ENCODE results near the gene MMP13.
"Not testable (repeated sequence)": the region's sequence is repeated elsewhere in the genome, so short reads cannot be mapped to it uniquely, and the experiment has no call there.

The MMP13 gene

GRCh38 chr11:102955624-102956023 lies at the start of gene MMP13:
Gene MMP13, minus strand, starts transcription at chr11:102955732. Its CDS starts 27 bp downstream, at chr11:102955705.
- no peak for DNase-seq (ENCODE audit: extremely low read depth in 1 of 2, low read depth in 1 of 2)

DNA sequence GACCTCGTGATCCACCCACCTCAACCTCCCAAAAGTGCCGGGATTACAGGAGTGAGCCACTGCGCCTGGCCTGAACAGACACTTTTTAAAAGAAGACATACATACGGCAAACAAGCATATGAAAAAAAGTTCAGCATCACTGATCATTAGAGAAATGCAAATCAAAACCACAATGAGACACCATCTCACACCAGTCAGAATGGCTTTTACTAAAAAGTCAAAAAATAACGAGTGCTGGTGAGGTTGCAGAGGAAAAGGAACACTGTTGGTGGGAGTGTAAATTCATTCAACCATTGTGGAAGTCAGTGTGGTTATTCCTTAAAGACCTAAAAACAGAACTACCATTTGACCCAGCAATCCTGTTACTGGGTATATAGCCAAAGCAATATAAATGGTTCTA lies 48.7 kb upstream of the MMP13 start:
- DNase-seq (ENCODE audit: extremely low read depth in 1 of 2, low read depth in 1 of 2): not testable (repeated sequence)

GRCh38 chr11:102994105-102994504 lies 38.6 kb upstream of the MMP13 start:
- no peak for DNase-seq (ENCODE audit: extremely low read depth in 1 of 2, low read depth in 1 of 2)

DNA sequence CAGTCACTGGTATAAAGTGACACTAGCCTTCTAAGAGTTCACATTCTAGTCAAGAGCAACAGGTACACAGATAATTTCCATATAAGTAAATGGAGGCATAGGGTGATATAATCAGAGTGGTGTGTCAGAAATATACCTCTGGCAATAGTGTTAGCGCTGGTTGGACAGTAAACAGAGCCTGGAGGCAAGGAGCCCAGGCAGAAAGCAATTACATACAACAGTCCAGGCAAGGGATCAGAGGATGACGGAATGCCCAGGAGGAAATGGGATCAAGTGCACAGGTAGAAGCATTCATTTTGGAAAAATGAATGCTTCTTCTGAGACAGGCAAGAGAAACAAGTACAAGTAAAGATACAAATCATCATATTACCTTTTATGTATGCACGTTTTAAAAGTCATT lies 36.2 kb upstream of the MMP13 start:
- no peak for DNase-seq (ENCODE audit: extremely low read depth in 1 of 2, low read depth in 1 of 2)

- DNase-seq (ENCODE audit: extremely low read depth in 1 of 2, low read depth in 1 of 2): no peak
Observed at GRCh38 chr11:102990145-102990544, 34.6 kb upstream of the MMP13 start.

DNA sequence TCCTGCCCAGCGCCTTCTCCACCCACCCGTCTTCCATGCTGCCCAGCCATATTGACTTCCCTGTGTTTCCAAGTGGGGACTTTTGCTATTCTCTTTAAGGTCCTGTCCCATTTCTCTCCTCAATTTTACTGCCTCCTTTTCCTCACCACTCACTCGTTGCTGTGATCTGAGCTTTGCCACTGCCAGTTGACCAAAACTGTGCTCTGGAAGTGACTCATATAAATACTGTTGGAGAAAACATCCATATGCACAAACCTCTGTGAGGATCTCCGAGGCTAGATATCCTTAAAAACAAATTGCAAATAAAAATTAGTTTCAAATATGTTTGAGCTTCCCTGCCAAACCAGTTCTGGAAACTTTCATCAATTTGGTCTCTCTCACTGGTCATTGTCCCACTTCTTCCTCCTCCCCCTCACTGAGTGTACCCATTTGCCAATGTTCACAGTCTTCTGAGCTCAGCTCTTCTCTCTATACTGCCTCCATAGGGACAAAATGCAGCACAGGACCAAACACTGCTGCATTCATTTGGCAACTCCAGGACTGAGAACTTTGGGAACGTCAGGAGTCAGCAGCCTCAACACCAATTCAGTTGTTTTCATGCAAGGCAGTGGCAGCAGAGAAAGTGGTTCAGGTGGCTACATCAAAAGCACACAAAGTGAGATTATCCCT lies 34.0 kb upstream of the MMP13 start:
- no peak for DNase-seq (ENCODE audit: extremely low read depth in 1 of 2, low read depth in 1 of 2)

- no peak for DNase-seq (ENCODE audit: extremely low read depth in 1 of 2, low read depth in 1 of 2)
Observed at GRCh38 chr11:102986815-102987214, 31.3 kb upstream of the MMP13 start.

- no peak for DNase-seq (ENCODE audit: extremely low read depth in 1 of 2, low read depth in 1 of 2)
Observed at GRCh38 chr11:102985850-102986249, 30.3 kb upstream of the MMP13 start.

DNA sequence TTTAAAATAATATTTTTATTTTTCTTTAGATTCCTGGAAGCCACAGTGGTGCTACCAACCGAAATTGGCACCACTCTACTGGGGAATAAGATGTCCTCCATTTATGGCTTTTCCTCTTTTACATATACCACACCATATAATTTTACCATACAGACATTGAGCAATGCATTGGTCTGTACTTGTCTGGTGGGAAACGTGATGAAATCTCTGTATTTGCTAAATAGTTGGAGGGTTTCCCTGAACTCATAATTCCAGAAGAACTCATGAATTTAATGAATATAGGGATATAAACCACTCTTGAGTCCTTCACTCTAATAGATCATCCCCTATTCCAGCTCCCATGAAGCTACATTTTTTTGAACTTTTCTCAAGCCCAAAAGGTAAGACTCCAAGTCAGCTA lies 28.0 kb upstream of the MMP13 start:
- no peak for DNase-seq (ENCODE audit: extremely low read depth in 1 of 2, low read depth in 1 of 2)

- DNase-seq (ENCODE audit: extremely low read depth in 1 of 2, low read depth in 1 of 2): no peak
Observed at GRCh38 chr11:102981324-102981910, 25.9 kb upstream of the MMP13 start.

DNA sequence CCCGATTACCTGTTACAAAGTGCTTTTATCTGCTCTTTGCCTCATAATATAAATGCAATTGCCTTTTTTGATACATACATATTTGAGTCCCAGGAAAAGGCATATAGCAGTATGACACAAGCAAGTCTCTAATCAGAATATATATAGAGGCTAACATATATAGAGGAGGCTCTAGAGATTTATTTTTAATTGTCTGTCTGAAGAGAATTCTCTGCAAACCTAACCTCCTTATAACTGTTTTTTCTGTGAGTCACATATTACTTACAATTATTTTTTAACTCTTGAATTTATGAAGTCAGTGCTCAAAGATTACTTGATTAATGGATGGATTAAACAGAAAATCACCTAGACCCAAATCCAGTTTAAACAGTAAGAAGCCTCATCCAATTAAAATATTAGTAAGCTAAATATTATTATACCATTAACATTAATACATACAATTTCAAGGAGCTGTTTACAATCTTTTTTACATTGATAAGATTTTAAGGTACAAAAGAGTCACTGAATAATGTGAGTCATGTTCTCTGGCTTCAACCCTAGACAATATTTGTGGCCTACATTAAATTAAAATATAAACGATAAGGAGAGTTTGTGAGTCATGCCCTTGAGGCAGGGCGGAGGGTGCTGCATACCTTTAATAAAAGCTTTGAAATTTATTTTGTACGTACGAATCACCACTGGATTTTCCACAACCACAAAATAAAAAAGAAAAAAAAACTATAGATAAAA lies 19.2 kb upstream of the MMP13 start:
- DNase-seq (ENCODE audit: extremely low read depth in 1 of 2, low read depth in 1 of 2): no peak

DNA sequence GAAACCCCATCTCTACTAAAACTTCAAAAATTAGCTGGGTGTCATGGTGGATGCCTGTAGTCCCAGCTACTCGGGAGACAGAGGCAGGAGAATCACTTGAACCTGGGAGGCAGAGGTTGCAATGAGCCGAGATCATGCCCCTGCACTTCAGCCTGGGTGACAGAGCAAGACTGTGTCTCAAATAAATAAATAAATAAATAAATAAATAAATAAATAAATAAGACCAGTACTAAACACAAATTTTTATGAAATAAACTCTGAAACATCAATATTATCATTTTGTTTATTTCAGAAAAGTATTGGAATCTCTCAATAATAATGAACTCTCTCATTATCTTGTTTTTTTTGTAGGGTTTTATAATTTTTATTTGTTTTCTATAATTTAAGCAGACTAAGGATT lies 18.2 kb upstream of the MMP13 start:
- not testable (repeated sequence) for DNase-seq (ENCODE audit: extremely low read depth in 1 of 2, low read depth in 1 of 2)

GRCh38 chr11:102972853-102973252 lies 17.3 kb upstream of the MMP13 start:
- DNase-seq (ENCODE audit: extremely low read depth in 1 of 2, low read depth in 1 of 2): no peak

GRCh38 chr11:102971766-102972165 lies 16.2 kb upstream of the MMP13 start:
- DNase-seq (ENCODE audit: extremely low read depth in 1 of 2, low read depth in 1 of 2): no peak

DNA sequence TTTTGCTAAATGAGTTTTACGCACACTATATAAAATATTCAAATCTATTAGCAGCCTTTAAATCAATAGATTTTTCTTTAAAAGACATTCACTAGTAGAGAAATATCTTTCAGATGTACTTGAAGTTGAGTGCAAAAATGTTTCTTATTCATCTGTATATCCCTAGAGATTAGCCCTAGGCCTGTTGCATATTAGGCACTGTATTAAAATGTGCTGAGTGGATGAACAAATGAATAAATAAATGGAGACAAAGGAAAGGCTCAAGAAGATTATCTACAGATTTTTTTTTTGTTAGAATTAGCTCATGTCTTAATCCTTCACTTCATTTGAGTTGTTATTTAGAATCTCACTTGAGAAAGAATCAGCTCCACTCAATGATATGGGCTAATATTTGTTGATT lies 12.0 kb upstream of the MMP13 start:
- no peak for DNase-seq (ENCODE audit: extremely low read depth in 1 of 2, low read depth in 1 of 2)

GRCh38 chr11:102966011-102966410 lies 10.5 kb upstream of the MMP13 start:
- DNase-seq (ENCODE audit: extremely low read depth in 1 of 2, low read depth in 1 of 2): no peak

- no peak for DNase-seq (ENCODE audit: extremely low read depth in 1 of 2, low read depth in 1 of 2)
Observed at GRCh38 chr11:102964867-102965266, 9.3 kb upstream of the MMP13 start.

DNA sequence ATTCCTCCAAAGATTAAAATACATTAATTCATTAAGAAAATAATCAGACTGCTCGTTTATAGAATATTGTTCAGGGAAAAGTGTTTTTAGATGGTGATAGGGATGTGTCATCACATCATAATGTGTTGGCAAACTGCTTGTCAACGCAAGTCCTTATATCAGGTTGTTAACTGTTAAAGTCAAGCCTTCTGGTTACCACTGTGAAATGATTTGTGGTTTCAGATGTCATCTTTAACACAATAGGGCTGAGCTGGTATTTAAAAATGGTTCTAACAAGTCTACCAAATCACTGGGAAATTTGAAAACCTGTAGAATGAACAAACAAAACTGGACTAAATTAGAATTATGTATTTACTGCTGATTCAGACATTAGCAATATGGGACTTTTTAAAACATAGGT lies 2.4 kb upstream of the MMP13 start:
- DNase-seq (ENCODE audit: extremely low read depth in 1 of 2, low read depth in 1 of 2): no peak

DNA sequence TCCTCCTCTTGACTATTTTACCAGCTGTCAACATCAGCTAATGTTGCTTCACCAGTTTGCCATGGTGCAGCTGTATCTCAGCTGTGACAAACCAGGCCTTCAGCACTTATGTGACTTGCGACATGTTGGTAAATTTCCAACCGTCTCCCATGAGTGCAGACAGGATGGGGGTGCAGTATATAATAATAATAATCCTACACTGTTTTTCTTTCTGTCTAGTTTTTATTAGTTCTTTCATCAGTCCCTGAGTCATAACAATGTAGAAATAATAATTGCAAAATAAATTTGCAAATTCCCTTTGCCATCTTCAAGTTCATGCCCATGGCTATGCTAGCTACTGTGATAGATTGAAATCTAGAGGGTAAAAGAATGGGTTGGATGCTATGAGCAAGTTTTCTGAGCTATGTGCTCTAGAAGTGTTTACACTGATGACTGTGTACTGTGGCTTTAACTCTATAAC lies 4.9 kb downstream of the MMP13 start:
- no peak for DNase-seq (ENCODE audit: extremely low read depth in 1 of 2, low read depth in 1 of 2)

- DNase-seq (ENCODE audit: extremely low read depth in 1 of 2, low read depth in 1 of 2): no peak
Observed at GRCh38 chr11:102946237-102946636, 9.3 kb downstream of the MMP13 start.

DNA sequence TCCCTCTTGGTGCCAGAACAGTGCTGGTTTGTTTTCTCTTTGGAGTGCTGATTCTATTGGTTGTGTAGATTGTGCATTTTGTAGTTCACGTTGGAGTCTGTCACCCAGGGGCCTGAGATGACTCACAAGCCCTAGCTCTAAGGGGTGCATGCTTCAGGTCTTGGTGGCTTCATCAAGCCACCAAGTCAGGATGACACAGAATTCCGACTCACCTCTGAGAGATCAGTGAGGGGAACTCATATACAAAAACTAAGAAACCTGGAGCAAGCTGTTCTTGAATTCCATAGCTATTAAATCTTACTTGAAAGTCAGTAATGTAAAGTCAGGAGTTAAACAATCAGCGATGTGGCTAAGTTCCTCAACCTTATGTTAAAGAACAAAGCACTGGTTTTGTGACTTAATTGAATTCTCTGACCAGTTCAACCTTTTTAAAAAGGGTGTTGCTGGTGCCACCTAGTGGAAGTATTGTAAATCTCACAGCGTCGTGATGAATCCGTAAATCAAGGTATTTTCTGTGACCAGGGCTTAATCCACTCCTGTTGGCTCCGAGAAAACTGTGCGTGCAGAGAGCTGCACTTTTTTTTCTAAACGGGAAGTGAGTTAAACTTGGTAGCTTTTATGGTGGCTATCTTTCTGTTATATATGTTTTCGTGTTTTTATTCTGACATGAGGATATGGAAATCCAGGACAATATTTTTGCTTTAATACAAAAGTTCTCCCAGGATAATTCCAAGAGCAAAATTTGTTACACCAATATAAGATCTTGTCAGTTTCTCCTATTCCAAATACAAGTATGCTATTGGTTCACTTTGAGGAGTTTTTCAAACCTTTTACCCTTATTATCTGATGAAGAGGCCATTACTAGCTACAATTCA lies 14.6 kb downstream of the MMP13 start:
- DNase-seq (ENCODE audit: extremely low read depth in 1 of 2, low read depth in 1 of 2): no peak

Measured in activated CD8-positive, alpha-beta memory T cell treated with anti-CD3 and anti-CD28 coated beads for 1 hour (primary cell).